Colonic mucosa (tissue), 4 donors: ENCODE data around the gene LRFN2. TPM values are rescaled to one million over a fixed set of nuclear protein-coding genes. Genes with fewer than 3 reads are reported as not detected.

Source experiments
- DNase-seq: peaks from one replicate; pipeline ENCODE4 v3.0.0-alpha.2; 2020
- H3K27ac ChIP-seq: fragments of 200-600 bp; one replicate; pipeline ENCODE4 v1.8.0; 2021
- H3K27me3 ChIP-seq: fragments of 200-600 bp; one replicate; pipeline ENCODE4 v1.8.0; 2021
- H3K36me3 ChIP-seq: fragments of 200-600 bp; one replicate; pipeline ENCODE4 v1.8.0; 2021
- H3K4me1 ChIP-seq: fragments of 200-600 bp; one replicate; pipeline ENCODE4 v1.8.0; 2021; ENCODE audit warnings: mild to moderate bottlenecking
- H3K4me3 ChIP-seq: fragments of 200-600 bp; one replicate; pipeline ENCODE4 v1.8.0; 2021
- H3K9ac ChIP-seq, 2 donors: one replicate each; pipeline ENCODE4 v1.7.0; 2013; ENCODE audit warnings: control low read depth in 2 of 2, low read depth in 2 of 2, low read length in 2 of 2
- H3K9me3 ChIP-seq: fragments of 200-600 bp; one replicate; pipeline ENCODE4 v1.8.0; 2021
- intact Hi-C: fragments of 100-400 bp; cut with DNase I; formaldehyde crosslinking; loops from one replicate; pipeline ENCODE4 v1.14.1; 2022
- total RNA-seq, 2 donors: library from RNA; stranded (reverse); fragmentation: NEBNext Ultra II Directional in 1 of 2; extraction: Animal tissue kit (Norgen Biotek cat#: 25700) in 1 of 2; gene quantifications; one replicate each; pipeline ENCODE4 v1.2.1, GENCODE V29; 2021
- TF ChIP-seq, protein P1 (sequence below): fragments of 200-600 bp; IDR thresholded peaks from one replicate; pipeline ENCODE4 v1.8.0; 2022; ENCODE audit warnings: antibody characterized with exemption, mild to moderate bottlenecking
- donor health status: healthy.
- donor health status: DM: no; HTN: no; CAD: no.
- donor health status: DM: no; HTN: no; CAD: no.

LRFN2 gene
- total RNA-seq, 2 donors from 2014 or later: 0.21 to 0.22 TPM

- Histone ChIP-seq H3K9ac (no peak overlapping the region), H3K9me3 (no peaks in the 10 kb centered on the region), H3K4me1 (no peaks in the 10 kb centered on the region), H3K27me3 (no peaks in the 10 kb centered on the region), H3K4me3 (no peak overlapping the region), H3K36me3 (no peaks in the 10 kb centered on the region), H3K27ac (no peak overlapping the region)
- TF ChIP-seq, protein P1, sequence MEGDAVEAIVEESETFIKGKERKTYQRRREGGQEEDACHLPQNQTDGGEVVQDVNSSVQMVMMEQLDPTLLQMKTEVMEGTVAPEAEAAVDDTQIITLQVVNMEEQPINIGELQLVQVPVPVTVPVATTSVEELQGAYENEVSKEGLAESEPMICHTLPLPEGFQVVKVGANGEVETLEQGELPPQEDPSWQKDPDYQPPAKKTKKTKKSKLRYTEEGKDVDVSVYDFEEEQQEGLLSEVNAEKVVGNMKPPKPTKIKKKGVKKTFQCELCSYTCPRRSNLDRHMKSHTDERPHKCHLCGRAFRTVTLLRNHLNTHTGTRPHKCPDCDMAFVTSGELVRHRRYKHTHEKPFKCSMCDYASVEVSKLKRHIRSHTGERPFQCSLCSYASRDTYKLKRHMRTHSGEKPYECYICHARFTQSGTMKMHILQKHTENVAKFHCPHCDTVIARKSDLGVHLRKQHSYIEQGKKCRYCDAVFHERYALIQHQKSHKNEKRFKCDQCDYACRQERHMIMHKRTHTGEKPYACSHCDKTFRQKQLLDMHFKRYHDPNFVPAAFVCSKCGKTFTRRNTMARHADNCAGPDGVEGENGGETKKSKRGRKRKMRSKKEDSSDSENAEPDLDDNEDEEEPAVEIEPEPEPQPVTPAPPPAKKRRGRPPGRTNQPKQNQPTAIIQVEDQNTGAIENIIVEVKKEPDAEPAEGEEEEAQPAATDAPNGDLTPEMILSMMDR: no peak
- intact Hi-C loops: no loop called here
- DNase-seq: no peak
Observed at GRCh38 chr6:40349123-40349900, 237.9 kb downstream of the LRFN2 start.

DNA sequence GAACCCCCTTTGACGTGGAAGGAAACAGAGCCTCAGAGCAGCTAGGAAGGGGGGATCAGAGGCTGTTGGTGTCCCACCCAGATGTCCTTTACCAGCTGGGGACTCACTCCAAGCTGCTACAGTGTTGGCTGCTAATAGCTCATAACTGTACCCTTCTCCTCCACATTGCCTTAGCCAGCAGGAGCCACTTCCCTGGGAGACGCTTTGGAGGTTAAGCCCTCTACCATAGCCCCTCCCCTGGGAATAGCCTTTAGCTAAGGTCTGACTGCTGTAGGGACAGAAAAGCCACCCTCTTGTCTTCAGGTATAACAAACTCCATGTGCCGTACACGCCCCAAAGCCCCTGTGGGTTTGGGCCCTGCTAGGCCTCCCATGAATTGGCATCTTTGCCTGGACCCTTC lies 238.6 kb downstream of the LRFN2 start:
- intact Hi-C loops: no loop called here
- H3K9me3 ChIP-seq: no peaks in the 10 kb centered on the region
- H3K4me3 ChIP-seq: no peak overlapping the region
- no peak for DNase-seq
- H3K4me1 ChIP-seq: no peaks in the 10 kb centered on the region
- TF ChIP-seq, protein P1: no peak
- no peaks in the 10 kb centered on the region for H3K27me3 ChIP-seq
- no peak overlapping the region for H3K27ac ChIP-seq
- H3K9ac ChIP-seq: no peak overlapping the region
- H3K36me3 ChIP-seq: no peaks in the 10 kb centered on the region

- no peaks in the 10 kb centered on the region for H3K9me3 ChIP-seq
- H3K27ac ChIP-seq: no peak overlapping the region
- intact Hi-C loops: no loop called here
- DNase-seq: no peak
- H3K4me3 ChIP-seq: no peak overlapping the region
- H3K9ac ChIP-seq: no peak overlapping the region
- no peaks in the 10 kb centered on the region for H3K27me3 ChIP-seq
- no peaks in the 10 kb centered on the region for H3K36me3 ChIP-seq
- TF ChIP-seq, protein P1: no peak
- no peaks in the 10 kb centered on the region for H3K4me1 ChIP-seq
Observed at GRCh38 chr6:40347571-40348011, 239.6 kb downstream of the LRFN2 start.

GRCh38 chr6:40346246-40346645 lies 240.9 kb downstream of the LRFN2 start:
- Histone ChIP-seq H3K4me1 (no peaks in the 10 kb centered on the region), H3K27me3 (no peaks in the 10 kb centered on the region), H3K4me3 (no peak overlapping the region), H3K9ac (no peak overlapping the region), H3K27ac (no peak overlapping the region), H3K36me3 (no peaks in the 10 kb centered on the region), H3K9me3 (no peaks in the 10 kb centered on the region)
- DNase-seq: no peak
- intact Hi-C loops: no loop called here
- TF ChIP-seq, protein P1: no peak

GRCh38 chr6:40344566-40345167 lies 242.5 kb downstream of the LRFN2 start:
- no peaks in the 10 kb centered on the region for H3K9me3 ChIP-seq
- no peak overlapping the region for H3K9ac ChIP-seq
- DNase-seq: peak; percentile 6
- H3K27ac ChIP-seq: no peak overlapping the region
- no peaks in the 10 kb centered on the region for H3K4me1 ChIP-seq
- H3K36me3 ChIP-seq: no peaks in the 10 kb centered on the region
- intact Hi-C loops: no loop called here
- no peaks in the 10 kb centered on the region for H3K27me3 ChIP-seq
- TF ChIP-seq, protein P1: no peak
- H3K4me3 ChIP-seq: no peak overlapping the region
